GM12878 (cell line): ENCODE data around the gene DCTN5. TPM values are rescaled to one million over a fixed set of nuclear protein-coding genes. Genes with fewer than 3 reads are reported as not detected.

Experiments used
- CREM ChIP-seq: IDR thresholded peaks from 2 replicates; pipeline ENCODE4 v1.6.1; 2014; ENCODE audit warnings: antibody characterized with exemption, low read depth
- PRDM15 ChIP-seq: fragments of 450-650 bp; formaldehyde crosslinking; IDR thresholded peaks from 2 replicates; pipeline ENCODE4 v1.4.0; 2020; ENCODE audit warnings: mild to moderate bottlenecking, moderate library complexity
- RAD21 ChIP-seq: IDR thresholded peaks from 2 replicates; pipeline ENCODE4 v1.6.1; 2011; ENCODE audit warnings: mild to moderate bottlenecking, low read depth, low read length, moderate library complexity; ENCODE audit not compliant: insufficient read depth
- RBBP5 ChIP-seq: fragments of 200-600 bp; sonication (generic); conservative IDR thresholded peaks from 2 replicates; pipeline ENCODE4 v1.6.1; 2016
- USF1 ChIP-seq: IDR thresholded peaks from 2 replicates; pipeline ENCODE4 v1.6.1; 2011; ENCODE audit warnings: borderline replicate concordance, low read depth, mild to moderate bottlenecking, moderate library complexity, mixed read lengths, low read length; ENCODE audit not compliant: insufficient read depth; ENCODE audit errors: extremely low read length
- ZBTB33 ChIP-seq: fragments of 450-650 bp; IDR thresholded peaks from 2 replicates; pipeline ENCODE4 v1.6.1; 2017; ENCODE audit warnings: mild to moderate bottlenecking
- polyA plus RNA-seq, 11 experiments: library from polyadenylated mRNA; depleted of rRNA in 4 of 11; unstranded in 6 of 11; stranded (reverse) in 5 of 11; fragments of >200 nt; fragmentation: Nextera tagmentation in 4 of 11; fragmentation: Illumina TruSeq in 1 of 11; extraction: Ambion mirVana in 4 of 11; extraction: Trizol in 1 of 11; gene quantifications; 1 replicate in 1 of 11; 2 replicates in 10 of 11; pipeline versions ENCODE4 v1.2.1 to v1.2.3, GENCODE V29; 2011 to 2016; ENCODE audit warnings: inconsistent platforms in 2 of 11, missing spikeins in 2 of 11, low read depth in 1 of 11
- total RNA-seq, 4 experiments: library from RNA; depleted of rRNA in 3 of 4; stranded (reverse); fragments of >200 nt in 3 of 4; fragmentation: Illumina TruSeq in 1 of 4; extraction: Trizol in 1 of 4; gene quantifications; 2 replicates each; pipeline versions ENCODE4 v1.2.1 to v1.2.3, GENCODE V29; 2013 to 2021

DCTN5 gene
- total and polyA plus RNA-seq, 10 of the 15 experiments (the other 5 are each of a cell fraction or from before 2014, with no cell fraction given), result 49.1 to 153 (median 81.4) TPM

GRCh38 chr16:23595246-23595950, 45.9 kb upstream of the DCTN5 start (continued):
- TF ChIP-seq PRDM15 (CRISPR knock-in tag) (no peak), ZBTB33 (no peak), RBBP5 (no peak), RAD21 (no peak), USF1 (no peak), CREM (no peak)
- TF ChIP-seq, all 136 proteins: peak for 0
